DND-41 (cell line): ENCODE results near the gene KRT84.

ENCODE experiments used
- ATAC-seq: fragments of 200-7000 bp; cut with Tn5 transposase; 3 replicates; pipeline ENCODE4 v1.9.1; 2021; ENCODE audit warnings: low read depth; ENCODE audit not compliant: insufficient read depth
- DNase-seq: peaks from one replicate; pipeline ENCODE4 v3.0.0-alpha.2; 2020
- H2AFZ ChIP-seq: 2 replicates; pipeline ENCODE4 v1.6.0; 2012; ENCODE audit warnings: low read depth, low read length
- H3K27ac ChIP-seq: 2 replicates; pipeline ENCODE4 v1.5.1; 2012; ENCODE audit warnings: low read length, inconsistent platforms
- H3K27me3 ChIP-seq: fragments of 200-600 bp; sonication (generic); 2 replicates; pipeline ENCODE4 v1.6.0; 2012; ENCODE audit warnings: low read length, mild to moderate bottlenecking, inconsistent platforms; ENCODE audit not compliant: insufficient read depth, poor library complexity
- H3K36me3 ChIP-seq: 2 replicates; pipeline ENCODE4 v1.5.1; 2012; ENCODE audit warnings: low read length, inconsistent platforms; ENCODE audit not compliant: insufficient read depth
- H3K4me1 ChIP-seq: 2 replicates; pipeline ENCODE4 v1.5.1; 2012; ENCODE audit warnings: mild to moderate bottlenecking, low read length; ENCODE audit not compliant: insufficient read depth
- H3K4me2 ChIP-seq: 2 replicates; pipeline ENCODE4 v1.6.0; 2012; ENCODE audit warnings: mild to moderate bottlenecking, moderate library complexity, low read length, inconsistent platforms; ENCODE audit not compliant: insufficient read depth
- H3K4me3 ChIP-seq, 2 experiments: fragments of 200-600 bp in 1 of 2; shearing (Covaris generic) in 1 of 2; 2 replicates each; pipeline ENCODE4 v1.5.1; 2012 to 2016; ENCODE audit warnings: inconsistent platforms in 2 of 2, low read length in 2 of 2, mild to moderate bottlenecking in 2 of 2, low read depth in 1 of 2, moderate library complexity in 1 of 2
- H3K79me2 ChIP-seq: 2 replicates; pipeline ENCODE4 v1.6.0; 2012; ENCODE audit warnings: low read length, inconsistent platforms; ENCODE audit not compliant: insufficient read depth
- H3K9ac ChIP-seq: 2 replicates; pipeline ENCODE4 v1.6.0; 2012; ENCODE audit warnings: low read depth, mild to moderate bottlenecking, inconsistent platforms, low read length, moderate library complexity
- H3K9me3 ChIP-seq: 2 replicates; pipeline ENCODE4 v1.5.1; 2012; ENCODE audit warnings: low read length, moderate library complexity, mild to moderate bottlenecking, inconsistent platforms; ENCODE audit not compliant: insufficient read depth, severe bottlenecking
- H4K20me1 ChIP-seq: 2 replicates; pipeline ENCODE4 v1.6.0; 2012; ENCODE audit warnings: low read length; ENCODE audit not compliant: insufficient read depth
- EZH2 ChIP-seq: IDR thresholded peaks from 3 replicates; pipeline ENCODE4 v1.6.1; 2012; ENCODE audit warnings: borderline replicate concordance, low read depth, mild to moderate bottlenecking, moderate library complexity, low read length, inconsistent platforms; ENCODE audit not compliant: severe bottlenecking
- TF ChIP-seq, protein P1 (sequence below): IDR thresholded peaks from 2 replicates; pipeline ENCODE4 v1.5.1; 2012; ENCODE audit warnings: borderline replicate concordance, low read length, moderate library complexity, mild to moderate bottlenecking; ENCODE audit not compliant: poor library complexity, severe bottlenecking; ENCODE audit errors: extremely low read depth

The KRT84 gene

DNA sequence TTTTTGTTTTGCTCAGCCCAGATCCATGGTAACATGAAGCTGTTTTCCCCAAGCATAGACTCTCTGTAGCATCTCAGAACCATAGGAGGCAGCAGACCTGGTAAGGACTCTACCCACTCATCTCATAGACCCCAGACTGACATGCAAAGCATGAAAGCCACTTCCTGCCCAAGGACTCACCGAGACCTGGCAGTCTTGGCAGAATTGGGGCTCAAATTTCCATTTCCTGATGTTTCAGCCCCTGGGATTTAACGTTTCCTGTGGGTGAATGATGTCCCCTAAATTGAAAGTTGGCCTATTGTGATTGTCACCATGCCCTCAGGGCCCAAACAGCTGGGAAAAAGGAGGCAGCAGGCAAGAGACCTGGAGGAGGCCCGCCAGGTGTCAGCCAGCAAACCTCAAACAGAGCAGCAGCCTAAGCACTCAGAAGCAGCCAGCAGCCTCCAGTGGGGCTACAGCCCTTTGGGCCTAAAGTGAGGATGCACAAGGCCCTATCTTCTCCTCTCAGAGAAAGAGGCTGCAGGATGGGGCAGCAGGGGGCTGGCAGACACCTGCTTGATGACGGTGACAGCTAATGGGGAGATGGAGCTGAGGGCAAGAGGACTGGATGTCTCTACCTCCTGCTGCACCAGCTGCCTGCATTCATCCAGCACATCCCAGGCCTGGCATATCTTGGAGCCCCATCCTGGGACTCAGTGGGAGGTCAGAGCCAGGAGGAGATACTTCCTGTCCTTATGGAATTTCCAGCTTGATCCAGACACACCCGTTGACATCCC is 26.7 kb downstream of the KRT84 start:
- H3K4me1 ChIP-seq, result peaks cover 10% of the 10 kb centered on the region; the same call in 1 of the 2 replicates
- ATAC-seq, result peak; percentile 93
- no peak overlapping the region for H3K9ac ChIP-seq
- no peaks in the 10 kb centered on the region for H3K27me3 ChIP-seq
- no peak overlapping the region for H3K27ac ChIP-seq
- H2AFZ ChIP-seq, result no peak overlapping the region
- no peaks in the 10 kb centered on the region for H3K79me2 ChIP-seq
- no peaks in the 10 kb centered on the region; the same call in 1 of the 2 replicates for H4K20me1 ChIP-seq
- no peak overlapping the region for H3K4me3 ChIP-seq
- TF ChIP-seq, protein P1, sequence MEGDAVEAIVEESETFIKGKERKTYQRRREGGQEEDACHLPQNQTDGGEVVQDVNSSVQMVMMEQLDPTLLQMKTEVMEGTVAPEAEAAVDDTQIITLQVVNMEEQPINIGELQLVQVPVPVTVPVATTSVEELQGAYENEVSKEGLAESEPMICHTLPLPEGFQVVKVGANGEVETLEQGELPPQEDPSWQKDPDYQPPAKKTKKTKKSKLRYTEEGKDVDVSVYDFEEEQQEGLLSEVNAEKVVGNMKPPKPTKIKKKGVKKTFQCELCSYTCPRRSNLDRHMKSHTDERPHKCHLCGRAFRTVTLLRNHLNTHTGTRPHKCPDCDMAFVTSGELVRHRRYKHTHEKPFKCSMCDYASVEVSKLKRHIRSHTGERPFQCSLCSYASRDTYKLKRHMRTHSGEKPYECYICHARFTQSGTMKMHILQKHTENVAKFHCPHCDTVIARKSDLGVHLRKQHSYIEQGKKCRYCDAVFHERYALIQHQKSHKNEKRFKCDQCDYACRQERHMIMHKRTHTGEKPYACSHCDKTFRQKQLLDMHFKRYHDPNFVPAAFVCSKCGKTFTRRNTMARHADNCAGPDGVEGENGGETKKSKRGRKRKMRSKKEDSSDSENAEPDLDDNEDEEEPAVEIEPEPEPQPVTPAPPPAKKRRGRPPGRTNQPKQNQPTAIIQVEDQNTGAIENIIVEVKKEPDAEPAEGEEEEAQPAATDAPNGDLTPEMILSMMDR, result peak; percentile 34
- no peak for TF ChIP-seq EZH2
- H3K4me2 ChIP-seq, result no peak overlapping the region
- no peaks in the 10 kb centered on the region for H3K36me3 ChIP-seq
- peak; percentile 34 for DNase-seq
- no peaks in the 10 kb centered on the region for H3K9me3 ChIP-seq

- TF ChIP-seq, protein P1, result no peak
- TF ChIP-seq EZH2, result no peak
- H2AFZ ChIP-seq, result no peak overlapping the region
- H3K4me1 ChIP-seq, result peaks cover 10% of the 10 kb centered on the region; the same call in 1 of the 2 replicates
- no peak for DNase-seq
- ATAC-seq, result no peak
- H3K36me3 ChIP-seq, result no peaks in the 10 kb centered on the region
- no peaks in the 10 kb centered on the region for H3K27me3 ChIP-seq
- H3K4me3 ChIP-seq, result no peak overlapping the region
- H3K9me3 ChIP-seq, result no peaks in the 10 kb centered on the region
- no peak overlapping the region for H3K27ac ChIP-seq
- no peaks in the 10 kb centered on the region for H3K79me2 ChIP-seq
- no peak overlapping the region for H3K9ac ChIP-seq
- H3K4me2 ChIP-seq, result no peak overlapping the region
- H4K20me1 ChIP-seq, result no peaks in the 10 kb centered on the region; the same call in 1 of the 2 replicates
These were observed 28.5 kb downstream of the KRT84 start for GRCh38 chr12:52356762-52357580.

- Histone ChIP-seq H3K9ac (no peak overlapping the region), H3K27ac (no peak overlapping the region), H3K9me3 (no peaks in the 10 kb centered on the region), H4K20me1 (no peaks in the 10 kb centered on the region; the same call in 1 of the 2 replicates), H3K4me2 (no peak overlapping the region), H3K27me3 (peaks cover 2% of the 10 kb centered on the region), H2AFZ (no peak overlapping the region), H3K4me3 (no peak overlapping the region), H3K36me3 (no peaks in the 10 kb centered on the region), H3K79me2 (no peaks in the 10 kb centered on the region), H3K4me1 (peaks cover 13% of the 10 kb centered on the region; the same call in 1 of the 2 replicates)
- TF ChIP-seq, protein P1, result no peak
- no peak for TF ChIP-seq EZH2
- ATAC-seq, result no peak
- DNase-seq, result no peak
These were observed 29.3 kb downstream of the KRT84 start for GRCh38 chr12:52356031-52356761.
